Left lobe of liver (tissue), 2 donors: Measurements from ENCODE around the gene ITCH. TPM values are rescaled to one million over a fixed set of nuclear protein-coding genes. Genes with fewer than 3 reads are reported as not detected.
"Not testable (repeated sequence)": the region's sequence is repeated elsewhere in the genome, so short reads cannot be mapped to it uniquely, and the experiment has no call there.

ENCODE experiments used
- ATAC-seq: fragments of 200-7000 bp; cut with Tn5 transposase; one replicate; pipeline ENCODE4 v1.9.1; 2020; ENCODE audit warnings: mild to moderate bottlenecking, moderate library complexity
- DNase-seq: peaks from one replicate; pipeline ENCODE4 v3.0.0-alpha.2; 2020; ENCODE audit warnings: low spot score
- total RNA-seq: library from RNA; stranded (reverse); gene quantifications from one replicate; pipeline ENCODE4 v1.2.1, GENCODE V29; 2021
- donor health status: DM: no; HTN: no; CAD: no; lungs with moderate emphysema.
- donor health status: DM: no; HTN: yes; CAD: no.

The ITCH gene
- total RNA-seq, 1 donor from 2014 or later, result 45.6 TPM

GRCh38 chr20:34410336-34410735, 47.3 kb downstream of the ITCH start:
- ATAC-seq (no peak), DNase-seq (no peak)

- no peak for ATAC-seq
- no peak for DNase-seq
These were observed 49.4 kb downstream of the ITCH start for GRCh38 chr20:34412453-34412852.

- not testable (repeated sequence) for DNase-seq, ATAC-seq
These were observed 51.5 kb downstream of the ITCH start for GRCh38 chr20:34414525-34414924.

- ATAC-seq (no peak), DNase-seq (no peak)
These were observed 52.0 kb downstream of the ITCH start for GRCh38 chr20:34415079-34415478.

- ATAC-seq, result no peak
These were observed 57.1 kb downstream of the ITCH start for GRCh38 chr20:34420146-34420545.

GRCh38 chr20:34420975-34421374, 57.9 kb downstream of the ITCH start:
- DNase-seq (no peak), ATAC-seq (peak; percentile 83)

More at GRCh38 chr20:34420146-34420545, 57.1 kb downstream of the ITCH start:
- no peak for DNase-seq

- DNase-seq (no peak), ATAC-seq (peak; percentile 55)
These were observed 58.8 kb downstream of the ITCH start for GRCh38 chr20:34421766-34422466.

- ATAC-seq, result peak; percentile 10
- DNase-seq, result not testable (repeated sequence)
These were observed 62.1 kb downstream of the ITCH start for GRCh38 chr20:34425032-34425690.

- no peak for DNase-seq
- no peak for ATAC-seq
These were observed 63.0 kb downstream of the ITCH start for GRCh38 chr20:34426026-34426425.

- ATAC-seq (no peak), DNase-seq (no peak)
These were observed 64.3 kb downstream of the ITCH start for GRCh38 chr20:34427331-34427730.

GRCh38 chr20:34427784-34428183, 64.7 kb downstream of the ITCH start:
- no peak for DNase-seq
- ATAC-seq, result no peak

GRCh38 chr20:34431168-34431567, 68.1 kb downstream of the ITCH start:
- DNase-seq (no peak), ATAC-seq (no peak)

GRCh38 chr20:34432663-34433062, 69.6 kb downstream of the ITCH start:
- not testable (repeated sequence) for ATAC-seq

GRCh38 chr20:34433391-34433790, 70.3 kb downstream of the ITCH start:
- ATAC-seq, result no peak

More at GRCh38 chr20:34432663-34433062, 69.6 kb downstream of the ITCH start:
- not testable (repeated sequence) for DNase-seq

GRCh38 chr20:34435589-34435988, 72.5 kb downstream of the ITCH start:
- no peak for ATAC-seq
- no peak for DNase-seq

More at GRCh38 chr20:34433391-34433790, 70.3 kb downstream of the ITCH start:
- DNase-seq, result no peak

GRCh38 chr20:34437330-34437986, 74.4 kb downstream of the ITCH start:
- ATAC-seq (peak; percentile 35), DNase-seq (no peak)

- no peak for ATAC-seq
- no peak for DNase-seq
These were observed 76.1 kb downstream of the ITCH start for GRCh38 chr20:34439168-34439567.

GRCh38 chr20:34441423-34441822, 78.3 kb downstream of the ITCH start:
- not testable (repeated sequence) for DNase-seq, ATAC-seq

GRCh38 chr20:34443546-34443945, 80.5 kb downstream of the ITCH start:
- no peak for ATAC-seq
- no peak for DNase-seq

GRCh38 chr20:34445177-34446065, 82.3 kb downstream of the ITCH start:
- no peak for DNase-seq
- ATAC-seq, result peak; percentile 26

- DNase-seq, result no peak
- no peak for ATAC-seq
These were observed 85.4 kb downstream of the ITCH start for GRCh38 chr20:34448517-34448916.
